IPS-NIHi11 (cell line): ENCODE results near the gene SMYD5.
"Not testable (repeated sequence)": the region's sequence is repeated elsewhere in the genome, so short reads cannot be mapped to it uniquely, and the experiment has no call there.

Experiments
- DNase-seq: peaks from one replicate; pipeline ENCODE4 v3.0.0; 2012; ENCODE audit warnings: mixed read lengths, low spot score

The SMYD5 gene

GRCh38 chr2:73214120-73215035 lies at the start of gene SMYD5:
Gene SMYD5, plus strand, starts transcription at chr2:73214245. Its CDS starts 22 bp downstream, at chr2:73214267.
- DNase-seq: peak; percentile 93

- DNase-seq: not testable (repeated sequence)
Measured at GRCh38 chr2:73165978-73166377, 48.1 kb upstream of the SMYD5 start.

- DNase-seq: not testable (repeated sequence)
Measured at GRCh38 chr2:73166813-73167212, 47.2 kb upstream of the SMYD5 start.

GRCh38 chr2:73168348-73168747 lies 45.7 kb upstream of the SMYD5 start:
- not testable (repeated sequence) for DNase-seq

- not testable (repeated sequence) for DNase-seq
Measured at GRCh38 chr2:73170341-73170740, 43.7 kb upstream of the SMYD5 start.

GRCh38 chr2:73172963-73173362 lies 41.1 kb upstream of the SMYD5 start:
- DNase-seq: no peak

GRCh38 chr2:73173781-73174180 lies 40.3 kb upstream of the SMYD5 start:
- DNase-seq: no peak

- no peak for DNase-seq
Measured at GRCh38 chr2:73174244-73174643, 39.8 kb upstream of the SMYD5 start.

- no peak for DNase-seq
Measured at GRCh38 chr2:73174941-73175662, 38.9 kb upstream of the SMYD5 start.

- peak; percentile 73 for DNase-seq
Measured at GRCh38 chr2:73175663-73176204, 38.3 kb upstream of the SMYD5 start.

- DNase-seq: no peak
Measured at GRCh38 chr2:73176205-73176880, 37.7 kb upstream of the SMYD5 start.

GRCh38 chr2:73176881-73177644 lies 37.0 kb upstream of the SMYD5 start:
- peak; percentile 97 for DNase-seq

GRCh38 chr2:73177645-73178255 lies 36.3 kb upstream of the SMYD5 start:
- DNase-seq: peak; percentile 54

GRCh38 chr2:73185965-73186364 lies 28.1 kb upstream of the SMYD5 start:
- DNase-seq: no peak

- no peak for DNase-seq
Measured at GRCh38 chr2:73187549-73187948, 26.5 kb upstream of the SMYD5 start.

GRCh38 chr2:73197579-73197978 lies 16.5 kb upstream of the SMYD5 start:
- no peak for DNase-seq

GRCh38 chr2:73200281-73200680 lies 13.8 kb upstream of the SMYD5 start:
- not testable (repeated sequence) for DNase-seq

GRCh38 chr2:73202156-73203054 lies 11.6 kb upstream of the SMYD5 start, which contains the start of gene NOTO:
Gene NOTO, plus strand, starts transcription at chr2:73202574. Its CDS starts 93 bp downstream, at chr2:73202667.
- peak; percentile 64 for DNase-seq

- DNase-seq: peak; percentile 40
Measured at GRCh38 chr2:73203055-73203681, 10.9 kb upstream of the SMYD5 start.
